Activated T-cell treated with anti-CD3 and anti-CD28 coated beads for 1 hour (primary cell): ENCODE data around the gene PIGU.
"Not testable (repeated sequence)": the region's sequence is repeated elsewhere in the genome, so short reads cannot be mapped to it uniquely, and the experiment has no call there.

ENCODE experiments used
- DNase-seq: peaks from one replicate; pipeline ENCODE4 v3.0.0-alpha.2; 2020; ENCODE audit warnings: low read depth

The PIGU gene, protein sequence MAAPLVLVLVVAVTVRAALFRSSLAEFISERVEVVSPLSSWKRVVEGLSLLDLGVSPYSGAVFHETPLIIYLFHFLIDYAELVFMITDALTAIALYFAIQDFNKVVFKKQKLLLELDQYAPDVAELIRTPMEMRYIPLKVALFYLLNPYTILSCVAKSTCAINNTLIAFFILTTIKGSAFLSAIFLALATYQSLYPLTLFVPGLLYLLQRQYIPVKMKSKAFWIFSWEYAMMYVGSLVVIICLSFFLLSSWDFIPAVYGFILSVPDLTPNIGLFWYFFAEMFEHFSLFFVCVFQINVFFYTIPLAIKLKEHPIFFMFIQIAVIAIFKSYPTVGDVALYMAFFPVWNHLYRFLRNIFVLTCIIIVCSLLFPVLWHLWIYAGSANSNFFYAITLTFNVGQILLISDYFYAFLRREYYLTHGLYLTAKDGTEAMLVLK

DNA sequence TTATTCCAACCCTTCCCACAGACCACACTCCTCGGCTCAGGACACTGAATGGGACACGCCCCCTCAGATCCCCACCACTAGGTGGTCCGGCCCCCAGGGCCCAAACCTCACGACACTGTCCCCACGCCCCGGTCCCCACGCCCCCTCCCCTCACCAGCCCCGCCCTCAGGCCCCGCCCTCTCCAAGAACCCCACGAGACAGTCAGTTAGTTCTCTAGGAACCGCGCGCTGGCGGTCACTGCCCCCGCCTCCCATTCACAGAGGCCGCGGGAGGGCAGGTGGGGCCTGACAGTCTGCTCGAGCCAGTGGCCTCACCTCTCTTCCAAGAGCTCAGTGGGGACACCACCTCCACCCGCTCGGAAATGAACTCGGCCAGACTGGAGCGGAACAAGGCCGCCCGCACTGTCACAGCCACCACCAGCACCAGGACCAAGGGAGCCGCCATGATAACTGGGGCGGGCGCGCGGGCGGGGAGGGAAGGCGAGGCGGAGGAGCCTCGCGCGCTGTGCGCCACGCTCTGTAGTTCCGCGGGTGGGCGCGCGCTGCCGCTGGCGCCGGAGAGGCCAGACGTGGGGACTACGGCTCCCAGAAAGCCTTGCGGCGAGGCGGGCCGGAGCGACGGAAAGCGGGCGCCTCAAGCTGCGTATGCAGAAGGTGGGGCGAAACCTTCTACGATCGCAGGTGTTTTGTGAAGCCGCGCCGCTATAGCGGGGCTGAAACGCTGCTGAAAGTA, at the start of gene PIGU:
PIGU (minus strand) TSS at position 451 of the 732 bp plus-strand sequence; CDS start at position 444, 7 bp downstream.
- peak; percentile 93 for DNase-seq

GRCh38 chr20:34724172-34724571, 47.3 kb upstream of the PIGU start:
- DNase-seq = no peak

DNA sequence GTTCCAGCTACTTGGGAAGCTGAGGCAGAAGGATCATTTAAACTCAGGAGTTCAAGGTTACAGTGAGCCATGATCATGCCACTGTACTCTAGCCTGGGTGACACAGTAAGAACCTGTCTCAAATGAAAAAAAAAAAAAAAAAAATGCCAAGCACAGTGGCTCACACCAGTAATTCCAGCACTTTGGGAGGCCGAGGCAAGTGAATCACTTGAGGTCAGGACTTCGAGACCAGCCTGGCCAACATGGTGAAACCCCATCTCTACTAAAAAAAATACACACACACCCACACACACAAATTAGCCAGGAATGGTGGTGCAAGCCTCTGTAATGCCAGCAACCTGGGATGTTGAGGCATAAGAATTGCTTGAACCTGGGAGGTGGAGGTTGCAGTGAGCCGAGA, 45.7 kb upstream of the PIGU start:
- not testable (repeated sequence) for DNase-seq

DNA sequence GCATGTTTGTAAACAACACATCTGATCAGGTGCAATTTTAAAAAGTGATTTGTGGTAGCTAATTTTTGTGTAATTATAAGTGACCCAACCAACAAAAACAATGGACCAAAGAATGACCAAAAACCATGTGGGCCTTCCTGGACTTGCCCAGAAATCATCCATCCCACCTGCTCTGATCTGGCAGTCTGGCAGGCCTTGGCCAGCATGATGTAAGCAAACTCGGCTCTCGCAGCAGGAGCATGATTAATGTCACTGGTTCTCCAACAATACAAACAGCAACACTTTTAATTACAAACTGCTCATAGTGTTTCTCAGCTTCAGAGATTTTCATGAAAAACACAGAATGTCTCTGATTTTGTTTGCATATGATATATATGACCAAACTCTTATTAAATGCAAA, 43.4 kb upstream of the PIGU start:
- no peak for DNase-seq

DNA sequence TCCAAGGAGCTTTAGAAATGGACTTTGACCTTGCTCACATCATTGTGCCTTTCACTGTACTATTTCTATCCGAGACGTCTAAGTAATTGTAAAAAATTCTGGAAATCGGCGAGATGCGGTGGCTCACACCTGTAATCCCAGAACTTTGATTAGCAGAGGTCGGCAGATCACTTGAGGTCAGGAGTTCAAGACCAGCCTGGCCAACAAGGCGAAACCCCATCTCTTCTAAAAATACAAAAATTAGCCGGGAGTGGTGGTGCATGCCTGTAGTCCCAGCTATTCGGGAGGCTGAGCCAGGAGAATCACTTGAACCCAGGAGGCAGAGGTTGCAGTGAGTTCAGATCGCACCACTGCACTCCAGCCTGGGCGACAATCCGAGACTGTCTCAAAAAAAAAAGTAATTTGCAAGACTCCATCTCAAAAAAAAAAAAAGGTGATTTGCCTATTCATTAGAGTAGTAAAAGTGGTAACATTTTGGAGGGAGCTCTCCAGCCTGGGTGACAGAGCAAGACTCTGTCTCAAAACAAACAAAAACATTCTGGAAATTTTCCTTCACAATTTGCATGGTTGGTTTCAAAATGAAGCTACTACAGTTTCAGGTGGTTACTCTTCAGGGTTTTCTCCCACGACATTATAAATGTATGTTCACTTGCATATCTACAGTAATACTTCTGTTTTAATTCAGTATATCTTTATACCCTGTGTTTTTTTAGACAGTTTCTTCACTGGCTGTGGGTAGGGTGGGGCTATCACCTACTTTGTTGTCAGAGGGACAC, 42.5 kb upstream of the PIGU start:
- not testable (repeated sequence) for DNase-seq

DNA sequence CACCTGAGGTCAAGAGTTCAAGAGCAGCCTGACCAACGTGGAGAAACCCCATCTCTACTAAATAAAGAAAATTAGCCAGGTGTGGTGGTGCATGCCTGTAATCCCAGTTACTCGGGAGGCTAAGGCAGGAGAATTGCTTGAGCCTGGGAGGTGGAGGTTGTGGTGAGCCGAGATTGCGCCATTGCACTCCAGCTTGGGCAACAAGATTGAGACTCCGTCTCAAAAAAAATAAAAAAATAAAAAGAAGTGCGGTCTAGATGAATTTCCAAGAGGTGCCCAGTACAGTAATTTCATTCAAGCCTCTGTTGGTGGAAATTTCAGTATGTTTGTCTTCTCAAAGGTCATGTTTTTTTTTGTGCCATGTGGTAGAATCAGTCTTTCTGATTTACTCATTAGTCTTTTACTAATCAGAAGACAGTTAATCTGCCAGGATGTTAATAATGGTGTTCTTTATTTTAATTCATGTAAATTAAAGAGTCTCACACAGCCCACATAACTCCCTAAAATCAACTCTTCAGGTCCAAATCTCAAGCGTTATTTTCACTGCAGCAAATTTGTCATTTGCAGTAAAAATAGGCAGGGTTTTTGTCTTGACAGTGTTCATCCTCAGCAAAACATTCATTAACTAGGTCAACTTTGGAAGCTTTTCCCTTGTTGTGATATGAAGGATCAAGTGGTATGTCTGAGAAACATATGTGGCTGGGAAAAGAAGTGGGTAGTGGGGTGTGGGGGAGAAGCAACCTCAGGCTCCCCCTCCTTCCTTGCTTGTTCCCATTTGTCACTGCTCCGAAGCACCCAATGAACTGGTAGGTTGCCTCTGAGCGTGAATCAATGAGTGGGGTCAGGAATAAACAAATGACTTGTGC, 40.6 kb upstream of the PIGU start:
- DNase-seq = no peak

GRCh38 chr20:34716921-34717229, 40.0 kb upstream of the PIGU start:
- DNase-seq = no peak

DNA sequence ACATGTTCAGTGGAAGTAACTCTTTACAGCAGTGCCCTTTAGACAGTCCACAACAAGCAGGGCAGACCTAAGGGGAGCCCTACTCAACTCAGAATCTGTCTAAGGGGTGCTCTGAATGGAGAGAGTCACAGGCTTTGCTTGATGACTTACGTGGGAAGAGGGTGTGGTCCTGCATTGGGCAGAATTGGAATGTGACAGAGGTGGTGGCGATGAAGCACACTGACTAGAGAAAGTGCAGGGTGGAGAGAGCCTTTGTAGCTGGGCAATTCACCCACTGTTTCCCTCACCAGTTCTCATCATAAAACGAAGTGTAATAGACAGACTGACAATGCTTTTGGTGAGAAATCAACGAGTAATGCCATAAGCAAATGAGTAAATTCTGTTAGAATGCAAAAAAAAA, 38.5 kb upstream of the PIGU start:
- DNase-seq = no peak

- not testable (repeated sequence) for DNase-seq
Measured at GRCh38 chr20:34713944-34714515, 37.1 kb upstream of the PIGU start.

- no peak for DNase-seq
Measured at GRCh38 chr20:34713194-34713943, 36.5 kb upstream of the PIGU start.

- no peak for DNase-seq
Measured at GRCh38 chr20:34712525-34713192, 35.8 kb upstream of the PIGU start.

DNA sequence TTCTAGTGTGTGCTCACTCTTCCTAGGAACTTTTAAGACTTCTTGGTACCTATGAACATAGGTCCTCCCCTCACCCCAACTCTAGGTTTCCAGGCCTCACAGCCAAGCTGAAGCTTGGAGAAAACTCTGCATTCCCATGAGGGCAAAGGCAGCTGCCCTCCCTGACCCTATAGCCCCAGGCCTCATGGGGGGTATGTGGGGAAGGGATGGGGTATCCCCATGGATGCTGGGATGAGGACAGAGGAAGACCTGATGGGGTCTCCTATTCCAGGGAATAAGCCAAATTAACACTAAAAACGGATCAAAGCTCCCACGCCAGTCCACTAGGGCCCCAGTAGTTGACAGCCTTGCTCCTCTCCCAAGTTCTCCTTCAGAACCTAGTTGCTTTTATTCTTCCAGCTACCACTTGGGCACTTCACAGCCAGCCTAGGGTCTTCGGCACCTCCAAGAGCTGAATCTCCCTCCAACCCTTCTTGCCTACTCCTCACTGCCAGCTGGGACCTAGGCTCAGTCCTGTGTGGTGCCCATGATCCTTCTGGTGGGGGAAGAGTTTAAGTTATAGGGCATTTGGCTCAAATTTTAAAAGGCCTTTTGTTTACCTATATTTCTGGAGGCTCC, 35.0 kb upstream of the PIGU start:
- no peak for DNase-seq

DNA sequence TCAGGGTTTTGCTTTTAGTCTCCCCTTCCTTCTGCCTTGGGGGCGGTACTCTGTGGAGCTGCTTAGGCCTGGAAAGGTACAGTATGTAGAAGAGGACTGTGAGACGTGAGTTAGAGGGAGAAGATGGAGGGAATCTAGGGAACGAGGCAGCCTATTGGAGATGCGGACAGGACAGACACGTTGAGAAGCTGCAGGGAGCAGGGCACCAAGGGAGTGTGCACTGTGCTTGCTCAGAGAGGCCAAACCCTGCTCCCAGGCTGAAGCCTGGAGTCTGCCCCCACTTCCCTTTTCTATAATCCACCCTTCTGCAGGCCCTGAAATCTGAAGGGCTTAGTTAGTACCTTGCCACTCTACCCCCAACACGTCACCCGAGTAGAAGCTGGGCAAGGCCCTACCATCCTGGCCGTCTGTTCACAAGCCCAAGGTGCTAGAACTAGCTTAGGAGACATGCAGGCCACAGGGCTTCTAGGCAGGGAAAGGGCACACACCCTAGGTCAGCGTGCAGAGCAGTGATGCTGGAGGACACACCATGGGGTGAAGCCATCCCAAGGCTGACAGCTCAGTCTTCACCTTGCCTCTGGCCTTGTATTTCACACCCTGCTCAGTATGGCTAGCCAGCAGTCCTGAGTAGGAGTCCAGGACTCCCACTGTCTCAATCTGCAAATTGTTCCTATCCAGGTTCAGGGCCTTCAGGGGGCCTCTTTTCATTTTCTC, 34.1 kb upstream of the PIGU start:
- no peak for DNase-seq

- DNase-seq = no peak
Measured at GRCh38 chr20:34710568-34710839, 33.6 kb upstream of the PIGU start.

- peak; percentile 58 for DNase-seq
Measured at GRCh38 chr20:34709831-34710567, 33.1 kb upstream of the PIGU start.

GRCh38 chr20:34709044-34709830, 32.3 kb upstream of the PIGU start:
- peak; percentile 68 for DNase-seq

DNA sequence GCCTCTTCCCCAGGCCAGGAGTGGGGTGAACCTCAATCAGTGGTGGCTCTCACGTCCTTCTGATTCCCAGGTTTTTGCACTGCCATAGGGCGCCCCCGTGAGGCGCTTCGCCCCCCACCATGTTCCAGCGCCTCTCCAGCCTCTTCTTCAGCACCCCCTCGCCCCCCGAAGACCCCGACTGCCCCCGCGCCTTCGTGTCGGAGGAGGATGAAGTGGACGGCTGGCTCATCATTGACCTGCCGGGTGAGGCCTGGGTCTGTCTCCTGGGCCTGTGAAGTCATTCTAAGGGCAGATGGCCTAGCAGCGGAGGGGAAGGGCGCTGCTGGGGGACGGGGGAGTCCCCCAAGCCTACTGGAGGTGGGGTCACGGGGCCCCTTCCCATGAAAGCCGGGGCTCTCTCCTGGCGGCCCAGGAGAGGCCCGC, 31.7 kb upstream of the PIGU start:
- peak; percentile 43 for DNase-seq
